Placental epithelial cell (primary cell): ENCODE data around the gene TNNC2. TPM values are rescaled to one million over a fixed set of nuclear protein-coding genes. Genes with fewer than 3 reads are reported as not detected.

ENCODE experiments used
- small RNA-seq: library from RNA; depleted of rRNA; stranded (forward); fragments of <200 nt; gene quantifications from one replicate; pipeline ENCODE3, GENCODE V24; 2012
- total RNA-seq: library from RNA; depleted of rRNA; stranded (reverse); fragments of >200 nt; gene quantifications from 2 replicates; pipeline ENCODE4 v1.2.3, GENCODE V29; 2012

TNNC2 gene
- total RNA-seq: not detected in 2 replicates

DNA sequence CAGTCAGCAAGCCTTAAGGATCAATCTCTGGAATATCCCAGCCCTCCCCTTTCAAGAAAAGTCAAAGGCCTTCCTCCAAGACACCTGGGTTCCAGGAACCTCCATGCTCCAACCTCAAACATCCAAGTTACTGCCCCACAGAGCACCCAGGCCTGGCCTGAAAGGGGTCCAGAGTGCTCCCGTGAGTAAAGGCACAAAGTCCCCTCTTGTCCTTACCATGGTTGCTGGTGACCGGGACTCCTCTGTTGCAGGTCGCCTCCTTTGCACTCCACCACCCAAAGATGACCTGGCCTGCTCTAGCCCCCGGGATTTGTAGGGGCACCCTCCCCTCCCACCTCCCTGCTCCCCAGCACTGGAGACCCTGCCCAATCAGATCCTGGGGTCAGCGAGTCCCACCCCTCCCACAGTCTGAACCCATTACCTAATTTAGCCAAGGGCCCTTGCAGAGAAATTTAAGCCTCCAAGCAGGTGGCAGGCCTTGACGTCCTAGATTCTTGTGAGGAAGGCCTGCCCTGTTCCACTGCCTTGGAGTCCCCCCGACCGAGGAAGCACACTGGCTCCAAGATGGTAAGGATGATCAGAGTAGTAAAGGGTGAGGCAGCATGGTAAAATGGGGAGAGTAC is at the start of gene TNNC2:
Gene TNNC2 (minus strand): TSS at position 283 of the 623 bp plus-strand sequence. CDS start 64 bp downstream, at position 219.

DNA sequence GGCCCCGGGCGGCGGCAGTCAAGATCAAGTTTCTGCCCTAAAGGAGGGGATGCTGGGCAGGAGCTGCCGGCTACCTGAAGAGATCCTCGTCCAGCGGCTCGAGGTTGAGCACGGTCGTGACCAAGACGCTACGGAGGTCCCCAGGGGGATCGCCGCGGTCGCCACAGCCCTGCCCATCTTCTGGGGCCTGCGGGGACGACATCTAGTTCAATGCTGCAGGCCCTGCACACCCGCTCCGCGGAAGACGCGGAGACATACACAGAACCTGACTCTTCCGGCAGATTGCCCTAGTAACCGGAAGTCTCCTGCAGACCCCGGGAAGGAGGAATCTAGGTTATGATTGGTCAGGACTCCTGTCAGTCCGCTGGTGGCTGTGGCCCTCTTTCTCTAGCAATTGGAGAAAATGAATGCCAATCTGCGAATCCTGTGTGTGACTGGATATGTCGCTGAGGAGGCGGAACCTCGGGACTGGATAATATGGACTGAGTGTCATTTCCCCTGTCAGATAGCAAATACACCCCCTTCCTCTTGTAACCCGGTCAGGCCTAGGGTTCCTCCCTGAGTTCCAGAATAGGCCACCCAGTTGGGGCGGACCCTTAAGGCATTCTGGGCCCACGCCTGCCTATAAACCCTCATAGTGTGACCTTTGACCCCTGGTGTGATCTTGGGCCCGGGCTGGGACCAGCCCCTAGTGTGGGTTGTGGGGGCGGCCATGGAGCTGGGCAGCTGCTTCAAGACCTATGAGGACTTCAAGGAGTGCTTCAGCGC is 30.2 kb upstream of the TNNC2 start, which contains the start of the genes ACOT8 and ZSWIM3:
Gene ACOT8 (minus strand): TSS at position 279 of the 768 bp plus-strand sequence. CDS start 77 bp downstream, at position 202.
Gene ZSWIM3 (plus strand): TSS at position 501 of the 768 bp plus-strand sequence. CDS start 212 bp downstream, at position 713.

DNA sequence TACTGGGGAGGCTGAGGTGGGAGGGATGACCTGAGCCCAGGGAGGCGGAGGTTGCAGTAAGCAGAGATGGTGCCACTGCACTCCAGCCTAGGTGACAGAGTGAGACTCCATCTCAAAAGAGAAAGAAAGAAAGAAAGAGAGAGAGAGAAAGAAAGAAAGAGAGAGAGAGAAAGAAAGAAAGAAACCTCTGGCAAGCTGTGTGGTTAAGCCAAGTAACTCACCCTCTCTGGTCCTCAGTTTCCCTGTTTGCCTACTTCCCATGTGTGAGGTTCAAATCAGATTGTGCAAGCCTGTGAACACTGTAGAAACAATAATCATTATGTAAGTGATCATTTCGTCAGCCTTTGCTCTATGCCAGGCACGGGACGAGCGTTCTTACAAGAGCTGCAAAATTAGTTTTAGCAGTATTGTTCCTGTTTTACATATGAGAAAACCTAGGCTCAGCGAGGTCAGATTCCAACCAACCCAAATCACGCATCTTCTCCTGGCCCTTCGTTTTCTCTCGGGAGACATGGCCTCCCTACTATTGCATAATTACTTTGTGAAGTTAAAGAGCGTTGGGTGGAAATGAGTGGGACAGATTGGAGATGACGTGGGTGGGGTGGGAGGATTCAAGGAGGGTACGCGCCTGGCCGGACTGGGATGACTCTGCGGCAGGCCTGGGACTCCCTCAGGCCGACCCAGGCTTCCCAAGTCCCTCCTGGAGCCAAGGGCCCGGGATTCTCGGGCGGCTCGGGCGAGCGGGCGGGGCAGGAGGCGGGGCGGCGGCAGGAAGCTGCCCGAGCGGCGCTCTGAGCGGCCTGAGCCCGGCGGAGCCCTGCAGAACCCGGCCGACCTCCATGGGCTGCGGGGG is 6.1 kb upstream of the TNNC2 start, which contains the start of gene SNX21:
Gene SNX21 (plus strand): TSS at position 770 of the 853 bp plus-strand sequence. CDS start 121 bp downstream, outside the sequence.

DNA sequence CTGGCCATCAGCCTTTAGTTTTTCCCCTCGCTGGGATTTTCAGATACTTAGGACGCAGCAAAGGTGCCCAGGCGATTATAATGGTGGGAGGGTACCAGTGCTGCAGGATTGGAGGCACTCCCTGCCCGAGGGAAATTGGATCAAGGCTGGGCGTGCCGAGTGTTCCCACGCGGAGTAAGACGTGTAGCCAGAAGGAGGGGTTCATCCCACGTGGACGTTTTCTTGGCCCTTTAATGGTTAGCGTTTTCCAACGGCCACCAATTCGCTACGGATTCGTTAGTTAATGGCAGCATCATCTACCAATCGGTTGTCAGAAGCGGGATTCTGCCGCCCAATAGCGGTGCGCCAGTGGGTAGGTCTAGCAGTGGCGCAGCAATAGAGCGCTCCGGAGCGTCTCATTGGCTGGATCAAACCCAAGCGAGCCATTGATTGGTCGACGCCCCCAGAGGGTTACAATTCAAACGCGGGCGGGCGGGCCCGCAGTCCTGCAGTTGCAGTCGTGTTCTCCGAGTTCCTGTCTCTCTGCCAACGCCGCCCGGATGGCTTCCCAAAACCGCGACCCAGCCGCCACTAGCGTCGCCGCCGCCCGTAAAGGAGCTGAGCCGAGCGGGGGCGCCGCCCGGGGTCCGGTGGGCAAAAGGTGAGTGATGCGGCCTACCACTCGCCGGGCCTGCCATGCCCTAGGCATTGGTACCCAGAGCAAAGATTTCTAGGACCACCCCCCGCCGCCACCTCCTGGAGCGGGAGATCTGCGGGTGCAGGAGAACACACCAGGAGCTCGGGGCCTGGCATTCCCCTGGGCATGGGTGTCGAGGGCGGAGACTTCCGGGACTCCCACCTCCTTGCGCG is 14.7 kb downstream of the TNNC2 start, which contains the start of gene UBE2C:
Gene UBE2C (plus strand): TSS at position 488 of the 849 bp plus-strand sequence. CDS start 52 bp downstream, at position 540.

Small RNA genes within 50 kb of the gene (small RNA-seq; reads per million reads assigned to genes)
- 0.29 reads per million, percentile 5 among the genes with 10 or more reads in this experiment for gene RNU6ATAC38P

Other genes starting within 250 kb of the TNNC2 start
- not detected in 2 replicates for gene WFDC8, start 248.0 kb downstream of the TNNC2 start, total RNA-seq
- gene WFDC10A, start 197.6 kb downstream of the TNNC2 start, total RNA-seq: 0.39 TPM in 1 of 2 replicates, not detected in the other
- gene WFDC9, start 196.0 kb downstream of the TNNC2 start, total RNA-seq: not detected in 2 replicates
- not detected in 2 replicates for gene WFDC11, start 157.1 kb downstream of the TNNC2 start, total RNA-seq
- not detected in 2 replicates for gene WFDC13, start 125.3 kb downstream of the TNNC2 start, total RNA-seq
- gene WFDC10B, start 122.3 kb downstream of the TNNC2 start, total RNA-seq: not detected in 2 replicates
- gene SPINT4, start 105.0 kb downstream of the TNNC2 start, total RNA-seq: not detected in 2 replicates
- gene WFDC3, start 35.4 kb downstream of the TNNC2 start, total RNA-seq: not detected in 2 replicates
- gene DNTTIP1, start 35.4 kb downstream of the TNNC2 start, total RNA-seq: 11.0 and 11.7 TPM in 2 replicates
- gene UBE2C, start 14.7 kb downstream of the TNNC2 start, total RNA-seq: 3.9 and 16.9 TPM in 2 replicates
- gene SNX21, start 6.5 kb upstream of the TNNC2 start, total RNA-seq: 61.6 and 65.1 TPM in 2 replicates
- 34.5 and 38.5 TPM in 2 replicates for gene ACOT8, start 30.1 kb upstream of the TNNC2 start, total RNA-seq
- gene ZSWIM3, start 30.3 kb upstream of the TNNC2 start, total RNA-seq: 5.5 and 8.4 TPM in 2 replicates
- gene ZSWIM1, start 53.9 kb upstream of the TNNC2 start, total RNA-seq: 10.2 and 17.5 TPM in 2 replicates
- 0.98 and 2.0 TPM in 2 replicates for gene SPATA25, start 60.3 kb upstream of the TNNC2 start, total RNA-seq
- gene NEURL2, start 63.9 kb upstream of the TNNC2 start, total RNA-seq: 2.9 and 3.5 TPM in 2 replicates
- 38.4 and 66.0 TPM in 2 replicates for gene CTSA, start 64.0 kb upstream of the TNNC2 start, total RNA-seq
- gene PLTP, start 84.8 kb upstream of the TNNC2 start, total RNA-seq: 4.4 and 9.4 TPM in 2 replicates
- 20.0 and 24.0 TPM in 2 replicates for gene PCIF1, start 107.4 kb upstream of the TNNC2 start, total RNA-seq
- 26.6 and 29.1 TPM in 2 replicates for gene ZNF335, start 144.9 kb upstream of the TNNC2 start, total RNA-seq
- 0.87 and 1.2 TPM in 2 replicates for gene MMP9, start 181.6 kb upstream of the TNNC2 start, total RNA-seq
- 0.33 and 2.0 TPM in 2 replicates for gene SLC12A5, start 201.9 kb upstream of the TNNC2 start, total RNA-seq